OCI-LY3 (cell line): Measurements from ENCODE around the gene MTMR3.
A peak's percentile ranks its signal among the peaks of the same experiment; 100 is the strongest.

Experiments
- H2AFZ ChIP-seq: fragments of 200-600, 300-600 bp; shearing (Covaris generic); 2 replicates; pipeline ENCODE4 v1.6.0; 2014; ENCODE audit warnings: antibody characterized with exemption, low read depth, low read length
- H3K27ac ChIP-seq: fragments of 200-600, 300-600 bp; sonication (generic); 2 replicates; pipeline ENCODE4 v1.5.1; 2014; ENCODE audit warnings: mild to moderate bottlenecking, low read length, moderate library complexity, mixed read lengths
- H3K27me3 ChIP-seq: fragments of 200-600, 300-600 bp; sonication (generic); 2 replicates; pipeline ENCODE4 v1.6.1; 2014; ENCODE audit warnings: low read depth, low read length, mixed read lengths
- H3K36me3 ChIP-seq: fragments of 200-600, 300-600 bp; sonication (generic); replicated peaks from 2 replicates; pipeline ENCODE3; 2014; ENCODE audit warnings: low read depth, low read length, mixed read lengths
- H3K4me1 ChIP-seq: fragments of 300-600, 200-600 bp; sonication (generic); 2 replicates; pipeline ENCODE4 v1.6.1; 2014; ENCODE audit warnings: low read length, mixed read lengths
- H3K4me2 ChIP-seq: fragments of 200-600, 300-600 bp; sonication (generic); 2 replicates; pipeline ENCODE4 v1.6.1; 2014; ENCODE audit warnings: low read length, mixed read lengths
- H3K4me3 ChIP-seq: fragments of 300-600, 200-600 bp; sonication (generic); 2 replicates; pipeline ENCODE4 v1.5.1; 2014; ENCODE audit warnings: antibody characterized with exemption, mild to moderate bottlenecking, low read length, moderate library complexity
- H3K79me2 ChIP-seq: fragments of 300-600, 200-600 bp; shearing (Covaris generic); 2 replicates; pipeline ENCODE4 v1.6.1; 2014; ENCODE audit warnings: mild to moderate bottlenecking, low read length, mixed read lengths
- H3K9ac ChIP-seq: fragments of 300-600, 200-600 bp; shearing (Covaris generic); 2 replicates; pipeline ENCODE4 v1.6.0; 2014; ENCODE audit warnings: mild to moderate bottlenecking, low read length, moderate library complexity
- H3K9me3 ChIP-seq: fragments of 200-600, 300-600 bp; shearing (Covaris generic); 2 replicates; pipeline ENCODE4 v1.6.1; 2014; ENCODE audit warnings: low read length, mixed read lengths; ENCODE audit not compliant: insufficient read depth
- H4K20me1 ChIP-seq: fragments of 200-600, 300-600 bp; sonication (generic); 2 replicates; pipeline ENCODE4 v1.6.1; 2016; ENCODE audit warnings: low read length, mixed read lengths; ENCODE audit not compliant: insufficient read depth
- EZH2phosphoT487 ChIP-seq: fragments of 200-600 bp; shearing (Covaris generic); IDR thresholded peaks from 2 replicates; pipeline ENCODE4 v1.6.1; 2018; ENCODE audit warnings: antibody characterized with exemption, mixed run types, low read depth
- TF ChIP-seq, protein P1 (sequence below): fragments of 200-600, 300-600 bp; sonication (generic); IDR thresholded peaks from 2 replicates; pipeline ENCODE4 v1.5.1; 2014; ENCODE audit warnings: antibody characterized with exemption, low read length, low read depth

MTMR3 gene

GRCh38 chr22:29934596-29934995, 51.6 kb downstream of the MTMR3 start:
- Histone ChIP-seq H3K27me3 (peaks cover 22% of the 10 kb centered on the region), H2AFZ (no peak overlapping the region), H3K27ac (no peak overlapping the region), H3K79me2 (peaks cover 3% of the 10 kb centered on the region; the same call in 1 of the 2 replicates), H4K20me1 (peaks cover 52% of the 10 kb centered on the region), H3K9ac (no peak overlapping the region), H3K4me1 (peaks cover 33% of the 10 kb centered on the region), H3K9me3 (no peaks in the 10 kb centered on the region), H3K36me3 (no peaks in the 10 kb centered on the region), H3K4me2 (no peak overlapping the region), H3K4me3 (no peak overlapping the region)
- TF ChIP-seq, protein P1, sequence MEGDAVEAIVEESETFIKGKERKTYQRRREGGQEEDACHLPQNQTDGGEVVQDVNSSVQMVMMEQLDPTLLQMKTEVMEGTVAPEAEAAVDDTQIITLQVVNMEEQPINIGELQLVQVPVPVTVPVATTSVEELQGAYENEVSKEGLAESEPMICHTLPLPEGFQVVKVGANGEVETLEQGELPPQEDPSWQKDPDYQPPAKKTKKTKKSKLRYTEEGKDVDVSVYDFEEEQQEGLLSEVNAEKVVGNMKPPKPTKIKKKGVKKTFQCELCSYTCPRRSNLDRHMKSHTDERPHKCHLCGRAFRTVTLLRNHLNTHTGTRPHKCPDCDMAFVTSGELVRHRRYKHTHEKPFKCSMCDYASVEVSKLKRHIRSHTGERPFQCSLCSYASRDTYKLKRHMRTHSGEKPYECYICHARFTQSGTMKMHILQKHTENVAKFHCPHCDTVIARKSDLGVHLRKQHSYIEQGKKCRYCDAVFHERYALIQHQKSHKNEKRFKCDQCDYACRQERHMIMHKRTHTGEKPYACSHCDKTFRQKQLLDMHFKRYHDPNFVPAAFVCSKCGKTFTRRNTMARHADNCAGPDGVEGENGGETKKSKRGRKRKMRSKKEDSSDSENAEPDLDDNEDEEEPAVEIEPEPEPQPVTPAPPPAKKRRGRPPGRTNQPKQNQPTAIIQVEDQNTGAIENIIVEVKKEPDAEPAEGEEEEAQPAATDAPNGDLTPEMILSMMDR: no peak
- no peak for TF ChIP-seq EZH2phosphoT487

DNA sequence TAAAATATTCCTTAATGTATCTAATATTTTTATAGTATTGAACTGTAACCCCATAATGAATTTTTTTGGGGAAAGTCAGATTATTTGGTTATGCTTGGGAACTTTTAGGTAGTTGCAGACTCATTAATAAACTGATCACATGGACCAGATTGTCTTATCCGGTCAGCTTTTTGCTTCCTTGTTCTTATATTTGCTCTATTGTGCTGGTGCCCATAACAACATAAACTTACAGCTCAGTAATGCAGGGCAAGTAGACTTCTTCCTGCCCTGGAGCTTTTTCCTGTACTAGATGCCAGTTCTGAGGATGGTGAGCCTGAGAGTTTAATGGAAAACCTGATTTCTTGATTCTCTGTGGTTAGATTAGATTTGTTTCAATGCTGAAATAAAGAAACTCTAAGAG, 53.2 kb downstream of the MTMR3 start:
- Histone ChIP-seq H3K27ac (no peak overlapping the region), H3K9ac (no peak overlapping the region), H4K20me1 (peaks cover 65% of the 10 kb centered on the region), H3K4me2 (peak overlapping the region; percentile 8; the same call in 1 of the 2 replicates), H3K79me2 (peaks cover 3% of the 10 kb centered on the region; the same call in 1 of the 2 replicates), H2AFZ (no peak overlapping the region), H3K27me3 (peaks cover 30% of the 10 kb centered on the region), H3K9me3 (no peaks in the 10 kb centered on the region), H3K4me3 (no peak overlapping the region), H3K36me3 (no peaks in the 10 kb centered on the region), H3K4me1 (peaks cover 33% of the 10 kb centered on the region)
- TF ChIP-seq, protein P1: no peak
- no peak for TF ChIP-seq EZH2phosphoT487

DNA sequence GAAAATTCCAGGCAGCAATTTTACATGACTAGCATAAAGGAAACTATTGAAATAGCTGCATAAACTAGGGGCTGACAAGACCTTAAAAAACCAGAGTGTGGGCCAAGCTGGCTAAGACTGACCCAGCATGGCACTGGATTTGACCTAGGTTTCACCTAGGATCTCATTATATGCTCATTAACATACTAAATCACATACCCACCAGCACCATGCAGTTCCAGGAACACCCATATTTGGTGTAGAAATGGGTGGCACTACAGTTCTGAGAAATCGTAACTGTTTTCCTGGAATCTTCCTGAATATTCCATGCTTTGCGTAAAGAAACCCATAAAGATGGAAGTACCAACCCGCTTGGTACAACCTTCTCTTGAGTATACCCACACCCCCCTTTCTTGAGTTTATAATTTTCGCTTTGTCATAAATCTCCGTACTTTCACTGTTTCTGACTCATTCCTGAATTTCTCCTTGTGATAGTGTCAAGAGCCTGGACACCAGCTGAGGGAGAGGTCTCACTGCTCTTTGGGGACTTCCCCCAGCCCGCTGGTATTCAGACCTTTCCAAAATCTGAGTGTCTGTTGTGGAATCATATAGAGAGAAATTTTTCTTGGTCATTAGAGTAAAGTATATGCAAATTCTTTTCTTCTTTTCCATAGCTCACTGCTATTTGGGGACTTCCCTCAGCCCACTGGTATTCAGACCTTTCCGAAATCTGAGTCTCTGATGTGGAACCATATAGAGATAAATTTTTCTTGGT, 55.1 kb downstream of the MTMR3 start:
- Histone ChIP-seq H3K79me2 (peaks cover 3% of the 10 kb centered on the region; the same call in 1 of the 2 replicates), H3K9me3 (no peaks in the 10 kb centered on the region), H3K4me2 (peak overlapping the region; percentile 62), H3K27ac (no peak overlapping the region), H3K4me3 (peak overlapping the region; percentile 50), H4K20me1 (peaks cover 67% of the 10 kb centered on the region), H3K4me1 (peaks cover 25% of the 10 kb centered on the region), H3K27me3 (peaks cover 35% of the 10 kb centered on the region), H2AFZ (no peak overlapping the region), H3K36me3 (no peaks in the 10 kb centered on the region), H3K9ac (no peak overlapping the region)
- 0 out of 2 replicates have a peak, but pooled peaks have one; percentile 49 for TF ChIP-seq EZH2phosphoT487
- TF ChIP-seq, protein P1: no peak

GRCh38 chr22:29940526-29940925, 57.6 kb downstream of the MTMR3 start:
- TF ChIP-seq EZH2phosphoT487: no peak
- TF ChIP-seq, protein P1: no peak
- H2AFZ ChIP-seq: no peak overlapping the region
- no peaks in the 10 kb centered on the region for H3K9me3 ChIP-seq
- H3K27me3 ChIP-seq: peaks cover 29% of the 10 kb centered on the region
- H3K79me2 ChIP-seq: peaks cover 3% of the 10 kb centered on the region; the same call in 1 of the 2 replicates
- no peaks in the 10 kb centered on the region for H3K36me3 ChIP-seq
- H3K27ac ChIP-seq: no peak overlapping the region
- no peak overlapping the region for H3K9ac ChIP-seq
- H3K4me1 ChIP-seq: peaks cover 25% of the 10 kb centered on the region
- H4K20me1 ChIP-seq: peaks cover 64% of the 10 kb centered on the region
- H3K4me3 ChIP-seq: no peak overlapping the region
- no peak overlapping the region for H3K4me2 ChIP-seq
